Activated B cell treated with CpG ODN at 0.5 μM for 24 hours (primary cell): ENCODE measurements around the gene KCTD21. TPM values are rescaled to one million over a fixed set of nuclear protein-coding genes. Genes with fewer than 3 reads are reported as not detected.
"Not testable (repeated sequence)": the region's sequence is repeated elsewhere in the genome, so short reads cannot be mapped to it uniquely, and the experiment has no call there.

Experiments
- ATAC-seq: fragments of 200-7000 bp; cut with Tn5 transposase; one replicate; pipeline ENCODE4 v1.10.0; 2021; ENCODE audit warnings: low read depth, mild to moderate bottlenecking, moderate library complexity
- CTCF ChIA-PET: fragments of 350-600 bp; sonication (Branson Sonifier 250); formaldehyde crosslinking; loops from one replicate; lab custom pipeline; 2021; ENCODE audit warnings: antibody characterized with exemption; lab: Charles Lee
- POLR2A ChIA-PET: fragments of 350-600 bp; sonication (Branson Sonifier 250); formaldehyde crosslinking; loops from one replicate; lab custom pipeline; 2021; ENCODE audit warnings: antibody characterized with exemption; lab: Charles Lee
- DNase-seq: peaks from one replicate; pipeline ENCODE4 v3.0.0; 2022
- H3K27ac Mint-ChIP-seq: one replicate; pipeline ENCODE4 v1.8.0; 2020; ENCODE audit warnings: mixed read lengths
- H3K27me3 Mint-ChIP-seq: one replicate; pipeline ENCODE4 v1.8.0; 2021; ENCODE audit warnings: mixed read lengths
- H3K36me3 Mint-ChIP-seq: one replicate; pipeline ENCODE4 v1.8.0; 2021; ENCODE audit warnings: low read depth, mixed read lengths
- H3K4me1 Mint-ChIP-seq: one replicate; pipeline ENCODE4 v1.8.0; 2021; ENCODE audit warnings: mixed read lengths
- H3K4me3 Mint-ChIP-seq: one replicate; pipeline ENCODE4 v1.8.0; 2020; ENCODE audit warnings: mild to moderate bottlenecking, mixed read lengths
- H3K9me3 Mint-ChIP-seq: one replicate; pipeline ENCODE4 v1.8.0; 2020; ENCODE audit warnings: mixed read lengths
- intact Hi-C: fragments of 100-400 bp; cut with micrococcal nuclease; formaldehyde crosslinking; loops from one replicate; pipeline ENCODE4 v1.15.1; 2024
- total RNA-seq: library from RNA; stranded (reverse); gene quantifications from 2 replicates; pipeline ENCODE4 v1.2.3, GENCODE V29; 2022
- TF ChIP-seq, protein P1 (sequence below): fragments of 200-600 bp; IDR thresholded peaks from one replicate; pipeline ENCODE4 v1.8.0; 2022; ENCODE audit warnings: antibody characterized with exemption, mild to moderate bottlenecking

The KCTD21 gene
- total RNA-seq, 1 donor from 2014 or later, result 3.2 TPM

DNA sequence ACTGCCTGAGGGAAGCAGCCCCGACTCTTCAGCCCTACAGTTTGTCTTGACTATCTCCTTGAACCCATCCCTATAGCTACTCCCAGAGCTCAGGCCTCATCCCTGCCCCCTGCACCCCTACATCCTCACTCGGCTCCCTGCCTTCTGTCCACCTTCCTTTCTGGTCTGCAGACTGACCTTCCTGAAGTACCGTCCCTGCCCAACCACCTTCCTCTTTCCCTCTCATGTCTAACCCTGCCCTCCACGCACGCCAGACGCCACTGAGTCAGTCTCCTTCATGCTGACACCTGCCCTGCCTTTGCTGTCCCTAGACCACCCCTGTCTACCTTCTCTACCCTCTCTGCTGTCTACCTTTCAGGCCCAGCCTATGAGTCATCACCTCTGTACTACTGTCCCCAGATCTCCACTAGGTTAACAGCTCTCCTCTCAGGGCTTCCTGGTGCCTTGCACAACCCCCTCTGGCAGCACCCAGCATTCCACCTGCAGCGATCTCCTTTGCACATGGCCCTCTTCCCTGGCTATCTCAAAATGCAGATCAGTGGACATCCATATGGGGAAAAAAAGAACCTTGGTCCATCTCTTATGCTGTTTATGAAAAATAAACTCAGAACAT is 8.9 kb downstream of the KCTD21 start:
- no peaks in the 10 kb centered on the region for H3K4me1 Mint-ChIP-seq
- H3K27ac Mint-ChIP-seq, result no peak overlapping the region
- H3K4me3 Mint-ChIP-seq, result no peak overlapping the region
- DNase-seq, result no peak
- intact Hi-C loops, result no loop called here
- CTCF ChIA-PET, result no interaction called here
- no peaks in the 10 kb centered on the region for H3K27me3 Mint-ChIP-seq
- peaks cover 9% of the 10 kb centered on the region for H3K9me3 Mint-ChIP-seq
- H3K36me3 Mint-ChIP-seq, result peaks cover 22% of the 10 kb centered on the region
- ATAC-seq, result no peak
- POLR2A ChIA-PET, result no interaction called here
- TF ChIP-seq, protein P1, sequence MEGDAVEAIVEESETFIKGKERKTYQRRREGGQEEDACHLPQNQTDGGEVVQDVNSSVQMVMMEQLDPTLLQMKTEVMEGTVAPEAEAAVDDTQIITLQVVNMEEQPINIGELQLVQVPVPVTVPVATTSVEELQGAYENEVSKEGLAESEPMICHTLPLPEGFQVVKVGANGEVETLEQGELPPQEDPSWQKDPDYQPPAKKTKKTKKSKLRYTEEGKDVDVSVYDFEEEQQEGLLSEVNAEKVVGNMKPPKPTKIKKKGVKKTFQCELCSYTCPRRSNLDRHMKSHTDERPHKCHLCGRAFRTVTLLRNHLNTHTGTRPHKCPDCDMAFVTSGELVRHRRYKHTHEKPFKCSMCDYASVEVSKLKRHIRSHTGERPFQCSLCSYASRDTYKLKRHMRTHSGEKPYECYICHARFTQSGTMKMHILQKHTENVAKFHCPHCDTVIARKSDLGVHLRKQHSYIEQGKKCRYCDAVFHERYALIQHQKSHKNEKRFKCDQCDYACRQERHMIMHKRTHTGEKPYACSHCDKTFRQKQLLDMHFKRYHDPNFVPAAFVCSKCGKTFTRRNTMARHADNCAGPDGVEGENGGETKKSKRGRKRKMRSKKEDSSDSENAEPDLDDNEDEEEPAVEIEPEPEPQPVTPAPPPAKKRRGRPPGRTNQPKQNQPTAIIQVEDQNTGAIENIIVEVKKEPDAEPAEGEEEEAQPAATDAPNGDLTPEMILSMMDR, result no peak

DNA sequence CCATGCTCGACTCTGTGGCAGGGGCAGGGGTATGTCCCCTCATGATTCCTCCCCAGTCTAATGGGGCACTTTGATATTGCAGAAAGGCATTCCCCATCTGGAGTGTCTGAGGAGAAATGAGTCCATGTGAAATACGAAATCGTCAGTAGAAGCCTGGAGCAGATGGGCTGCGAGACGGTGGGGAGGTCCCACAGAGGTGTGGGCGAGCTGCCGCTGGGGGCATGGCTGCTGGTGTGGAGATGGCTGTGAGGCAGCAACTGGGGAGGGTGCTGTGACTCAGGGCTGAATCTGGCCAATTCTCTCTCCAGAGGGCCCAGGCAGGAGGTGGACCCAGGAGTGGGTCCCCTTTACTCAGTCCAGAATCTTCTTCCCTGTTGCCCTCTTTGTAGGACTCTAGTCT is 11.2 kb downstream of the KCTD21 start:
- ATAC-seq, result no peak
- peaks cover 9% of the 10 kb centered on the region for H3K9me3 Mint-ChIP-seq
- TF ChIP-seq, protein P1, result no peak
- intact Hi-C loops, result no loop called here
- H3K27me3 Mint-ChIP-seq, result no peaks in the 10 kb centered on the region
- peaks cover 35% of the 10 kb centered on the region for H3K36me3 Mint-ChIP-seq
- no peak for DNase-seq
- no peaks in the 10 kb centered on the region for H3K4me1 Mint-ChIP-seq
- ChIA-PET POLR2A (no interaction called here), CTCF (no interaction called here)
- no peak overlapping the region for H3K4me3 Mint-ChIP-seq
- H3K27ac Mint-ChIP-seq, result no peak overlapping the region

DNA sequence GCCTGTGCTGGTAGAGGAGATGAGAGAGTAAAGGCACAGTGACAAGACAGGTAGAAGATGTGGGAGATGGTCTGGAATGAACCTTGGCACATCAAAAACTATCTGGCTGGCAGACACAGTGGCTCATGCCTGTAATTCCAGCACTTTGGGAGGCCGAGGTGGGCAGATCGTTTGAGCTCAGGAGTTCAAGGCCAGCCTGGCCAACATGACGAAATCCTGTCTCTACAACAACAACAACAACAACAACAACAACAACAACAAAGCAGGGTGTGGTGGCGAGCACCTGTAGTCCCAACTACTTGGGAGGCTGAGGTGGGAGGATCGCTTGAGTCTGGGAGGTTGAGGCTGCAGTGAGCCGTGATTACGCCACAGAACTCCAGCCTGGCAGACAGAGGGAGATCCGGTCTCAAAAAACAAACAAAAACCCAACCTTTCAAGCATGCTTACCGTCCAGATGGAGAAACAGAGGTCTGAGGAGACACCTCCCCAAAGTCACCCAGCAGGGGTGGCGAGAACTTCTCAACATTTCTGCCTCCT is 11.8 kb downstream of the KCTD21 start:
- H3K27ac Mint-ChIP-seq, result no peak overlapping the region
- no peak for ATAC-seq
- TF ChIP-seq, protein P1, result no peak
- intact Hi-C loops, result no loop called here
- no peaks in the 10 kb centered on the region for H3K27me3 Mint-ChIP-seq
- ChIA-PET CTCF (no interaction called here), POLR2A (no interaction called here)
- peaks cover 9% of the 10 kb centered on the region for H3K9me3 Mint-ChIP-seq
- peaks cover 34% of the 10 kb centered on the region for H3K36me3 Mint-ChIP-seq
- H3K4me1 Mint-ChIP-seq, result no peaks in the 10 kb centered on the region
- DNase-seq, result no peak
- no peak overlapping the region for H3K4me3 Mint-ChIP-seq

DNA sequence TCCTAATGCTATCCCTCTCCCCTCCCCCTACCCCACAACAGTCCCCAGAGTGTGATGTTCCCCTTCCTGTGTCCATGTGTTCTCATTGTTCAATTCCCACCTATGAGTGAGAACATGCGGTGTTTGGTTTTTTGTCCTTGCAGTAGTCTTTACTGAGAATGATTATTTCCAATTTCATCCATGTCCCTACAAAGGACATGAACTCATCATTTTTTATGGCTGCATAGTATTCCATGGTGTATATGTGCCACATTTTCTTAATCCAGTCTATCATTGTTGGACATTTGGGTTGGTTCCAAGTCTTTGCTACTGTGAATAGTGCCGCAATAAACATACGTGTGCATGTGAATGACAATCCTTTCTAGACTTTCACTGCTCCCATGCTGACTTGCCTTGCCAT is 12.6 kb downstream of the KCTD21 start:
- H3K9me3 Mint-ChIP-seq, H3K27ac Mint-ChIP-seq, intact Hi-C loops, ATAC-seq, H3K27me3 Mint-ChIP-seq, H3K4me1 Mint-ChIP-seq, H3K4me3 Mint-ChIP-seq, DNase-seq, POLR2A ChIA-PET, CTCF ChIA-PET: not testable (repeated sequence)
- peaks cover 29% of the 10 kb centered on the region for H3K36me3 Mint-ChIP-seq

DNA sequence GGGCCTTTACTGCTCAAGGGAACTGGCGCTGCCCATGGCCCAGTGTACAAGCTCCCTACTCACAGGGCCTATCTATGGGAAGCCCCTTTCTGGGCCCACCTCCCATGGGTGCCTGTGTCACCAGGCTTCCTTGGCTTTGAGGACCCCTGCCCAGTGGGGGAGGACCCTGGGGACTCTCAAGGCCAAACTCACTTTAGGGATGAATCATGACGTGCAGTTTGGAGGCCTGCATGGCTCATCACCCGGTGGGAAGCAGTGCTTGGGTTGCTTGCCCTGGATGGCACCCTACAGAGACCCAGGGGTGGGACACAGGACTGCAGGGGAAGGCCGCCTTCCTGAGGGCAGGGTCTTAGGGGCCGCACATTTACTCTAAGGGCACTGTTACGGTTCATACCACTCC is 16.5 kb downstream of the KCTD21 start:
- Mint-ChIP-seq H3K9me3 (no peaks in the 10 kb centered on the region), H3K36me3 (peaks cover 25% of the 10 kb centered on the region), H3K27me3 (no peaks in the 10 kb centered on the region), H3K4me1 (no peaks in the 10 kb centered on the region), H3K4me3 (no peak overlapping the region), H3K27ac (no peak overlapping the region)
- ChIA-PET POLR2A (no interaction called here), CTCF (no interaction called here)
- intact Hi-C loops, result no loop called here
- ATAC-seq (no peak), DNase-seq (no peak)
- TF ChIP-seq, protein P1, result no peak
